SKM-1 (cell line): ENCODE results near the gene TAAR8.
A peak's percentile ranks its signal among the peaks of the same experiment; 100 is the strongest.
"Not testable (repeated sequence)": the region's sequence is repeated elsewhere in the genome, so short reads cannot be mapped to it uniquely, and the experiment has no call there.

ENCODE experiments used
- DNase-seq: peaks from one replicate; lab custom pipeline; 2025; ENCODE audit not compliant: unreplicated experiment; lab: John Stamatoyannopoulos, UW

The TAAR8 gene

GRCh38 chr6:132544826-132545225, 7.6 kb upstream of the TAAR8 start:
- no peak for DNase-seq

- no peak for DNase-seq
Measured at GRCh38 chr6:132548746-132549463, 3.6 kb upstream of the TAAR8 start.

GRCh38 chr6:132551214-132551613, 1.3 kb upstream of the TAAR8 start:
- DNase-seq = no peak

GRCh38 chr6:132560087-132560486, 7.6 kb downstream of the TAAR8 start:
- DNase-seq = not testable (repeated sequence)

- no peak for DNase-seq
Measured at GRCh38 chr6:132566404-132566803, 13.9 kb downstream of the TAAR8 start.

- DNase-seq = no peak
Measured at GRCh38 chr6:132567566-132567965, 15.1 kb downstream of the TAAR8 start.

GRCh38 chr6:132568611-132569010, 16.1 kb downstream of the TAAR8 start:
- no peak for DNase-seq

GRCh38 chr6:132569170-132569569, 16.7 kb downstream of the TAAR8 start:
- no peak for DNase-seq

- DNase-seq = no peak
Measured at GRCh38 chr6:132570221-132570777, 17.8 kb downstream of the TAAR8 start, which contains the start of gene TAAR6. Gene TAAR6, plus strand, starts transcription at chr6:132570322. Its CDS starts 0 bp downstream, at chr6:132570322.

- DNase-seq = peak; percentile 23
Measured at GRCh38 chr6:132571774-132572173, 19.3 kb downstream of the TAAR8 start.

- no peak for DNase-seq
Measured at GRCh38 chr6:132584698-132585097, 32.2 kb downstream of the TAAR8 start.

GRCh38 chr6:132587424-132587823, 35.0 kb downstream of the TAAR8 start:
- peak; percentile 82 for DNase-seq

- DNase-seq = no peak
Measured at GRCh38 chr6:132589454-132589853, 37.0 kb downstream of the TAAR8 start, which contains the start of gene TAAR5. Gene TAAR5, minus strand, starts transcription at chr6:132589741. Its CDS starts 55 bp downstream, at chr6:132589686.

- no peak for DNase-seq
Measured at GRCh38 chr6:132590362-132590761, 37.9 kb downstream of the TAAR8 start.

GRCh38 chr6:132592855-132593254, 40.4 kb downstream of the TAAR8 start:
- DNase-seq = peak; percentile 76

- no peak for DNase-seq
Measured at GRCh38 chr6:132596201-132596600, 43.7 kb downstream of the TAAR8 start.

- peak; percentile 13 for DNase-seq
Measured at GRCh38 chr6:132598473-132598872, 46.0 kb downstream of the TAAR8 start.

- not testable (repeated sequence) for DNase-seq
Measured at GRCh38 chr6:132600900-132601299, 48.4 kb downstream of the TAAR8 start.
